ENCODE data around the gene CCDC159. TPM values are rescaled to one million over a fixed set of nuclear protein-coding genes. Genes with fewer than 3 reads are reported as not detected.
"Not testable (repeated sequence)": the region's sequence is repeated elsewhere in the genome, so short reads cannot be mapped to it uniquely, and the experiment has no call there.

Gene CCDC159
- total RNA-seq, 1 donor from 2014 or later, result 3.5 TPM

GRCh38 chr19:11338121-11338520 lies 8.2 kb upstream of the CCDC159 start:
- DNase-seq (ENCODE audit: low read depth), result no peak

GRCh38 chr19:11338569-11339253 lies 7.6 kb upstream of the CCDC159 start:
- DNase-seq (ENCODE audit: low read depth), result no peak

DNA sequence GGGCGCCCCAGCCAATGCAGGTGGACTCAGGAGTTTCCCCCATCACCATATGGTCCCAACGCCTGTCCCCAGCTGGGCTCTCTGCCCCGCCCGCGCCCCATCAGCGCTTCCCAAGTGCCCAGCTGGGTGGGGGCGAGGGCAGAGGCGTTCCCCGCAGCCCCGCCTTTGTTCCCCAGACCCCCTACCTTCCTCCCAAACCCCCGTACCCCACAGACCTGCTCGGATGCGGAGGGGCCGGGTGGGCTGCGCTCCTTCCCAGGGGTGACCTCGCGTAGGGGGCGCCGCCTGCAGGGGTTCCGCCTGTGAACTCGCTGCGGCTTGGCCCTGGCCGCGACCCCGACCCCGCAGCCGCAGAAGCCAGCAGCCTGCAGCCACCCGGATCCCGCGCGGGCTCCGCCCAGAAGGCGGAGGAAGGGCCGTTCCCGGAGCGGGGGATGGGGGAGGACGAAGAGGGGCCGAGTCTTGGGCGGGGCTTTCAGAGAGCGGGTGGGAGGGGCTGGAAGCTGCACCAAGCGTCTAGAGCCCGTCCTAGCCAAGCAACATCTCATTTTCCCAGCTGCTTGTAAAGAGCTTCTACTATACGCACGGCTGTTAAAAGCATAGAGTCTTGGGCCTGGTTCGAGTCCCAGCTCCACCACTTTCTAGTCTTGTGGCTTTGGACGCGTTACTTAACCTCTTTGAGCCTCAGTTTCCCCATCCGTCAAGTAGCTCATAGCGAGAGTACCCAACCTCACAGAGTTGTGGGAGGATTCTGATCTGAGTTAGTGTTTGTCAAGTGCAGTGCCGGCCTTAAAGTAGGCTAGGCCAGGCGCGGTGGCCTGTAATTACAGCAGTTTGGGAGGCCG lies 6.8 kb upstream of the CCDC159 start, which contains the start of gene RAB3D:
TSS of gene RAB3D (minus strand) at position 404 of the 845 bp plus-strand sequence. CDS start 2,258 bp downstream, outside the sequence.
- DNase-seq (ENCODE audit: low read depth), result peak; percentile 78

GRCh38 chr19:11340099-11340467 lies 6.2 kb upstream of the CCDC159 start:
- DNase-seq (ENCODE audit: low read depth), result not testable (repeated sequence)

DNA sequence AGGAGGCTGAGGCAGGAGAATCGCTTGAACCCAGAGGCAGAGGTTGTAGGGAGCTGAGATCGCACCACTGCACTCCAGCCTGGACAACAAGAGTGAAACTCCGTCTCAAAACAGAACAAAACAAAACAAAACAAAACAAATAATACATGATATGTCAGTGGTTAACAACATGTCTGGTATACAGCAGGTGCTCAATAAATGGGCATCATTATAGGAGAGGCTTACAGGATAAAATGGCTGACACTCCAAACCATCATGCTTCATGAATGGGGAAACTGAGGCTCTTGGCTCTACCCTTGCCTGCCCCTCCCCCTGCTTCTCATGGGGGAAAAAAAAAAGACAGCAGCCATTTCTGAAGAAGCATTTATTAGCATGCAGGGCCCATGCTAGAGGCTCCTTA lies 3.9 kb upstream of the CCDC159 start:
- DNase-seq (ENCODE audit: low read depth), result no peak

DNA sequence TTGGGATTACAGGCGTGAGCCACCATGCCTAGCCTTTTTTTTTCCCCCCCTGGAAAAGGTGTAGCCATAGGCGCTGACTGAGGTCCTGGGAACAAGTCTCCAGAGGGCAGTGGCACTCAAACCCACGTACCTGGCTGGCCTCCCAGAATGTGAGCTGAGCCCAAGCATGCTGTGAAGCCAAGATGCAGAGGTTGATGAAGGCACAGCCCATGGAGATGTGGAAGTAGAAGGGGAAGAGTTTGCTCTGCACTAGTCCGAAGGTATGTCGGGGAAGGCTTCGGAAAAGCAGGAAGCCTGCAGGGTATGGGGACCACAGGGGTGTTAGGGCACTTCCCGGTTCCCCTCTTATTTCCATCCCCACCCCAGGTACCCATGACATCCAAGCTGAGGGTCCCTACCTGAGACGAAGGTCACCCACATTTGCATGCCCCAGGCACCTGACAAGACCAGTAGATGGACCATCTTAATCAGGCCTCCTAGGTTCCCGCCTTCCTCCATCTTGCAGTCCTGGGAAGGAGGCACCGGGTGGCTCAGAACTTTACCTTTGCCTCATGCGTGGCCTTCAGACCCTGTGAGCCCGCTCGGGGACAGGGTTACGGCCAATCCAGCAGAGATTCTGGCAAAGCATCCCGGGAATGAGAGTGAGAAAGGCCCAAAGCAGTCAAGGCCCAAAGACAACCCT lies 1.1 kb upstream of the CCDC159 start:
- DNase-seq (ENCODE audit: low read depth), result peak; percentile 25

- DNase-seq (ENCODE audit: low read depth), result no peak
Measured at GRCh38 chr19:11347546-11348039, 1.3 kb downstream of the CCDC159 start.

DNA sequence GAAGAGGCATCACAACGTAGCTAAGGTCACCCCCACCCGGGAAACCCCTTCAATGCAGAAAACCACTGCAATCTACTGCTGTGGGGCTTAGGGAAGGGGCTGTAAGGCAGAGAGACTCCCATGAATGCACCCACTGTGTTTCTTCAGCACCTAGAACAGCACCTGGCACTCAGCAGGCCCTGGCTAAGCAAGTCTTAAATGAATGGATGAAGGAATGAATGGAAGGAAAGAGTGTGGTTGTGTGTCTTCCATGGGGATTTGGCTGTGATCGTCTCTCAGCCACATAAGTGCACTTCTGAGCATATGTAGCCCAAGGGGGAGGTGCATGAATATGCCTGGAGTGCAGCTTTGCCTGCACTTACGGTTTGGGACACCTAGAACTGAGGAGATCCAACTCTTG lies 2.9 kb downstream of the CCDC159 start:
- no peak for DNase-seq (ENCODE audit: low read depth)

DNA sequence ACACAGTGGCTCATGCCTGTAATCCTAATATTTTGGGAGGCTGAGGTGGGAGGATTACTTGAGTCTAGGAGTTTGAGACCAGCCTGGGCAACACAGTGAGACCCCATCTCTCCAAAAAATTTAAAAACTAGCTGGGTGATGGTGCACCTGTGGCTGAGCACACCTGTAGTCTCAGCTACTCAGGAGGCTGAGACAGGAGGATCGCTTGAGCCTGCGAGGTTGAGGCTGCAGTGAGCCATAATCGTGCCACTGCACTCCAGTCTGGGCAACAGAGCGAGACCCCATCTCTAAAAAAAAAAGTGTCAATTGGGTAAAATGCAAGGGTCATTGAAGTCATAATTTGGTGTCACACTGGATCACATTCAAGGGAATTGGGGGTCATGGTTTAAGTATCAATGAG lies 7.8 kb downstream of the CCDC159 start:
- not testable (repeated sequence) for DNase-seq (ENCODE audit: low read depth)

DNA sequence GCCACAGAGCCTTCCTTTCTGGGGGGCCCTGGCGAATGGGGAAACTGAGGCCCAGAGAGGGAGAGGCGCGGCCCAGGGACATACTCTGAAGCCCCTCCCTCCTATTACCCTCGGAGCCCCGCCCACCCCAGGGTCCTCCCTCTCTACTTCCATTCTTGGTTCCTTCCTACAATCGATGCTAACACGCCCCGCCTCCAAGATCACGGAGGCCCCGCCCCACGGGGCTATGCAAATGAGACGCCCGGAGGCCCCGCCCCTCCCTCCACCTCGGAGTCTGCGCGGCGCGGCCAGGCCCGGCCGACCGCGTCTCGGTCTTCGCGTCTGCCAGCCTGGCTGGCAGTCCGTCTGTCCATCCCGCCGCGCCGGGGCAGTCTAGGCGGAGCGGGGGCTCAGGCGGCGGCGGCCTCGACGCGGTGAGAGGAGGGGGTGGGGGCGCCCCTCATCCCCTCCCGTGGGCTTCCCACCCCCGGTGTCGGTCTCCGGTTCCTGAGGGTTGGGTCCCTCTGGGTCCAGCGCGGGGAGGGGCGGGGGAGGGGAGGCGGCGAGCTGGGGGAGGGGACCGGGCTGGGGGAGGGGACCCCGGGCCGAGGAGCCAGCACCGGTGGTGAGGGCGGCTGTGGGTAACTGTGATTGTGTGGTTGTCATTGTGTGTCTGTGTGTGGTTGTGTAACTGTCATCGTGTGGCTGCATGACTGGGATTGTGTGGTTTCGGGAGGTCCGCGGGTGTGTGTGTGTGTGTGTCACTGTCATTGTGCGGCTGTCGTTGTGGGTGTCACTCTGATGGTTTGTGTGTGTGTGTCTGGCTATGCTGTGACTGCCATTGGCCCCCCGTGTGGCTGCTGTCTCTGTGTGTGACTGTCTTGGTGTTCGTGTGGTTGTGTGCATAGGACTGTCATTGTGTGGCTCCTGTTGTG lies 9.1 kb downstream of the CCDC159 start, which contains the start of gene PLPPR2:
TSS of gene PLPPR2 (plus strand) at position 273 of the 914 bp plus-strand sequence. CDS start 2,242 bp downstream, outside the sequence.
- DNase-seq (ENCODE audit: low read depth), result peak; percentile 92

DNA sequence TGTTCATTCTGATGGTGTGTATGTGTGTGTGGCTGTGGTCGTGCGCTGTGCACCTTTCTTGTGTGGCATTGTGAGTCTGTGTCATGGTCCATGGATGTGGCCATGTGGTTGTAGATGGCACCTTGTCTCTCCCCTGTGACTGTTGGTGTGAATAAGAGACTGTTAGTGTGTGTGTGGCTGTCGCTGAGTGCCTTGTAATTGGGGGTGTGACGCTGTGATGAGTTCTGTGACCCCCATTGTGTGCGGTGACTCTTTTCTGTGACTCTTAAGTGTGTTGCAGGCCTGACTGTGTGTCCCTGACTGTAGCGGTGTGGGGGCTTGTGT lies 9.7 kb downstream of the CCDC159 start:
- no peak for DNase-seq (ENCODE audit: low read depth)

- no peak for DNase-seq (ENCODE audit: low read depth)
Measured at GRCh38 chr19:11356676-11357550, 10.6 kb downstream of the CCDC159 start.

DNA sequence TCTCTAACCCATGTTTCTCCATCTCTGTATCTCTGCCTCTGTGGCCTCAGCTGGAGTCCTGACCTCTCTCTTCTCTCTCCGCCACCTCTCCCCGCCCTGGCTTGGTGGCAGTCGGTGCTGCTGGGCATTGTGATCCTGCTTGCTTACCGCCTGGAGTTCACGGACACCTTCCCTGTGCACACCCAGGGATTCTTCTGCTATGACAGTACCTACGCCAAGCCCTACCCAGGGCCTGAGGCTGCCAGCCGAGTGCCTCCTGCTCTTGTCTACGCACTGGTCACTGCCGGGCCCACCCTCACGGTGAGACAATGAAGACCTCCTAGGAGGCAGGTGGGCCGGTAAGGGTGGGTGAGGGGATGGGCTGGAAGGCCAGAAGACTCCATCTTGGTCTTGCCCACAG lies 13.1 kb downstream of the CCDC159 start:
- no peak for DNase-seq (ENCODE audit: low read depth)

GRCh38 chr19:11361037-11361770 lies 14.9 kb downstream of the CCDC159 start:
- no peak for DNase-seq (ENCODE audit: low read depth)

- DNase-seq (ENCODE audit: low read depth), result no peak
Measured at GRCh38 chr19:11361771-11362731, 15.7 kb downstream of the CCDC159 start.

GRCh38 chr19:11363881-11364280 lies 17.6 kb downstream of the CCDC159 start:
- no peak for DNase-seq (ENCODE audit: low read depth)

- no peak for DNase-seq (ENCODE audit: low read depth)
Measured at GRCh38 chr19:11364296-11364904, 18.1 kb downstream of the CCDC159 start.
